Gastrocnemius medialis (tissue), 4 donors: ENCODE results near the gene MAPK4.

Experiments used
- CTCF ChIP-seq, 5 experiments: fragments of 450-650 bp in 3 of 5; fragments of 200-600 bp in 2 of 5; sonication (generic) in 2 of 5; IDR thresholded peaks in 4 of 5; conservative IDR thresholded peaks in 1 of 5; 1 replicate in 4 of 5; 2 replicates in 1 of 5; pipeline ENCODE4 v1.5.1; 2016 to 2019; ENCODE audit warnings: antibody characterized with exemption in 5 of 5, mild to moderate bottlenecking in 3 of 5, moderate library complexity in 3 of 5
- POLR2A ChIP-seq, 2 donors: fragments of 450-650 bp; IDR thresholded peaks; one replicate each; pipeline ENCODE4 v1.6.1; 2017; ENCODE audit warnings: antibody characterized with exemption in 2 of 2, mild to moderate bottlenecking in 2 of 2, moderate library complexity in 2 of 2

- TF ChIP-seq CTCF (IDR thresholded peaks at IDR 0.05 in 4 of 5, conservative IDR thresholded peaks at IDR 0.05 in 1 of 5) (no peak), POLR2A (IDR thresholded peaks at IDR 0.05) (no peak)
These were observed 78.4 kb downstream of the MAPK4 start for GRCh38 chr18:50638016-50638883.
